ENCODE results near the gene DCST2.

The DCST2 gene

GRCh38 chr1:155062151-155062686, 28.6 kb upstream of the DCST2 start:
- peaks cover 40% of the 10 kb centered on the region for H3K4me1 ChIP-seq (ENCODE audit: insufficient read depth, low read length, poor library complexity, severe bottlenecking)
- no peaks in the 10 kb centered on the region for H3F3A ChIP-seq (ENCODE audit: low read depth)
- no peaks in the 10 kb centered on the region for H3K9me3 ChIP-seq (ENCODE audit: insufficient read depth, low read depth, low read length)
- peaks cover 29% of the 10 kb centered on the region for H3K79me2 ChIP-seq (ENCODE audit: insufficient read depth, low read length)
- peak overlapping the region; percentile 85 for H3K4me3 ChIP-seq (ENCODE audit: low read length, poor library complexity, severe bottlenecking)
- H2AFZ ChIP-seq (ENCODE audit: low read length): peak overlapping the region; percentile 74; the same call in 1 of the 2 replicates
- no peaks in the 10 kb centered on the region for H3K27me3 ChIP-seq (ENCODE audit: insufficient read depth, low read length, poor library complexity, severe bottlenecking)
- TF ChIP-seq CTCF (conservative IDR thresholded peaks at IDR 0.05; ENCODE audit: low read length) (no peak), EZH2phosphoT487 (IDR thresholded peaks at IDR 0.05; ENCODE audit: borderline replicate concordance) (no peak)
- H4K20me1 ChIP-seq (ENCODE audit: insufficient read depth, low read length, poor library complexity, severe bottlenecking): peaks cover 12% of the 10 kb centered on the region
- H3K4me2 ChIP-seq (ENCODE audit: low read depth, low read length, poor library complexity, severe bottlenecking): peak overlapping the region; percentile 92
- no peaks in the 10 kb centered on the region for H3K9me2 ChIP-seq (replicated peaks; ENCODE audit: low read depth, low read length)
- H3K36me3 ChIP-seq (ENCODE audit: insufficient read depth, low read length): no peaks in the 10 kb centered on the region
- peak overlapping the region; percentile 33 for H3K9ac ChIP-seq (ENCODE audit: low read depth, low read length, poor library complexity, severe bottlenecking)

DNA sequence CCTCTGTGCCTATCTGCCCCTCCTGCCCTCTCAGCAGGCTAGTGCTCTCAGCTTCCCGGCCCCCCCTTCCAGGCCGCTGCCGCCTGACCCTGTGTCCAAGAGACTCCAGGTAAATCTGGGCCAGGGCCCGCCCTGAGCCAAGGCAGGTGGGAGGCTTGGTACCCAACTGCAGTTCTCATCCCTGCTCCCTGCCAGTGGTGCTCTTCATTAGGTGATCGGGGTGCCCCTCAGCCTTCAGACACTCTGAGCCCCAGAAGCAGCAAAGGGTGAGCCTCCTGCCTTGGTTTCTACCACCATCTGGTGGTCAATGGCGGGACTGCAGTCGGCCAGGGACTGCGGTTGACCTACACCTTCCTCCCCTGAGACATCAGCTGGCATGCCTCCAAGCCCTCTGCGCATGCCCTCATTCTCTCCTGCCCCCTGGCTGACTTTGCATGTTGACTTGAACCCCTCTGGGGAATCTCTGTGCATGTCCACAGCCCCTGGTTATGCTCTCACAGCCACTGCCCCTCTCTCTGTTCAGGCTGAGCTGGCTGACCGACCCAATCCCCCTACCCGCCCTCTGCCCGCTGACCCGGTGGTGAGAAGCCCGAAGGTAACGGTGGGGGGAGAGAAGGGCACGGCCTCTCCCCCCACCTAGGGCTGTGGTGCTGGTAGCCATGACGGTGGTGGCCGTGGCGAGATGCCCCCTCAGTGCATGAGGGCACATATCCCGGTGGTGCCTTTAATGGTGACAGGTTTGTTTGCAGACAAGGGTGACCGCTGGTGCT, 28.0 kb upstream of the DCST2 start:
- Histone ChIP-seq H3K27me3 (ENCODE audit: insufficient read depth, low read length, poor library complexity, severe bottlenecking) (no peaks in the 10 kb centered on the region), H3K9ac (ENCODE audit: low read depth, low read length, poor library complexity, severe bottlenecking) (peak overlapping the region; percentile 33), H3K36me3 (ENCODE audit: insufficient read depth, low read length) (no peaks in the 10 kb centered on the region), H3F3A (ENCODE audit: low read depth) (no peaks in the 10 kb centered on the region), H2AFZ (ENCODE audit: low read length) (no peak overlapping the region), H3K9me3 (ENCODE audit: insufficient read depth, low read depth, low read length) (no peaks in the 10 kb centered on the region), H4K20me1 (ENCODE audit: insufficient read depth, low read length, poor library complexity, severe bottlenecking) (peaks cover 12% of the 10 kb centered on the region), H3K4me1 (ENCODE audit: insufficient read depth, low read length, poor library complexity, severe bottlenecking) (peaks cover 34% of the 10 kb centered on the region), H3K4me2 (ENCODE audit: low read depth, low read length, poor library complexity, severe bottlenecking) (peak overlapping the region; percentile 92), H3K9me2 (replicated peaks; ENCODE audit: low read depth, low read length) (no peaks in the 10 kb centered on the region), H3K79me2 (ENCODE audit: insufficient read depth, low read length) (peaks cover 24% of the 10 kb centered on the region), H3K4me3 (ENCODE audit: low read length, poor library complexity, severe bottlenecking) (peak overlapping the region; percentile 85)
- TF ChIP-seq EZH2phosphoT487 (IDR thresholded peaks at IDR 0.05; ENCODE audit: borderline replicate concordance): no peak
- TF ChIP-seq CTCF (conservative IDR thresholded peaks at IDR 0.05; ENCODE audit: low read length): peak; percentile 99

GRCh38 chr1:155060736-155061135, 27.2 kb upstream of the DCST2 start:
- Histone ChIP-seq H3K4me3 (ENCODE audit: low read length, poor library complexity, severe bottlenecking) (no peak overlapping the region), H3K79me2 (ENCODE audit: insufficient read depth, low read length) (peaks cover 17% of the 10 kb centered on the region), H3K9me2 (replicated peaks; ENCODE audit: low read depth, low read length) (no peaks in the 10 kb centered on the region), H3K9me3 (ENCODE audit: insufficient read depth, low read depth, low read length) (no peaks in the 10 kb centered on the region), H3K27me3 (ENCODE audit: insufficient read depth, low read length, poor library complexity, severe bottlenecking) (no peaks in the 10 kb centered on the region), H3K4me2 (ENCODE audit: low read depth, low read length, poor library complexity, severe bottlenecking) (no peak overlapping the region), H3F3A (ENCODE audit: low read depth) (no peaks in the 10 kb centered on the region), H2AFZ (ENCODE audit: low read length) (no peak overlapping the region), H3K9ac (ENCODE audit: low read depth, low read length, poor library complexity, severe bottlenecking) (no peak overlapping the region), H4K20me1 (ENCODE audit: insufficient read depth, low read length, poor library complexity, severe bottlenecking) (peaks cover 12% of the 10 kb centered on the region), H3K36me3 (ENCODE audit: insufficient read depth, low read length) (no peaks in the 10 kb centered on the region), H3K4me1 (ENCODE audit: insufficient read depth, low read length, poor library complexity, severe bottlenecking) (peaks cover 31% of the 10 kb centered on the region)
- TF ChIP-seq CTCF (conservative IDR thresholded peaks at IDR 0.05; ENCODE audit: low read length) (no peak), EZH2phosphoT487 (IDR thresholded peaks at IDR 0.05; ENCODE audit: borderline replicate concordance) (no peak)
